ENCODE results near the gene AEBP1. TPM values are rescaled to one million over a fixed set of nuclear protein-coding genes. Genes with fewer than 3 reads are reported as not detected.

AEBP1 gene
- total and polyA plus RNA-seq, 2 experiments from 2014 or later: 94.1 to 96.0 TPM

DNA sequence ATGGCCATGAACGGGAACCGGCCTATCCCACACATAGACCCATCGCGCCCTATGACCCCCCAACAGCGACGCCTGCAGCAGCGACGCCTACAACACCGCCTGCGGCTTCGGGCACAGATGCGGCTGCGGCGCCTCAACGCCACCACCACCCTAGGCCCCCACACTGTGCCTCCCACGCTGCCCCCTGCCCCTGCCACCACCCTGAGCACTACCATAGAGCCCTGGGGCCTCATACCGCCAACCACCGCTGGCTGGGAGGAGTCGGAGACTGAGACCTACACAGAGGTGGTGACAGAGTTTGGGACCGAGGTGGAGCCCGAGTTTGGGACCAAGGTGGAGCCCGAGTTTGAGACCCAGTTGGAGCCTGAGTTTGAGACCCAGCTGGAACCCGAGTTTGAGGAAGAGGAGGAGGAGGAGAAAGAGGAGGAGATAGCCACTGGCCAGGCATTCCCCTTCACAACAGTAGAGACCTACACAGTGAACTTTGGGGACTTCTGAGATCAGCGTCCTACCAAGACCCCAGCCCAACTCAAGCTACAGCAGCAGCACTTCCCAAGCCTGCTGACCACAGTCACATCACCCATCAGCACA is 9.7 kb downstream of the AEBP1 start:
- TF ChIP-seq CTCF (IDR thresholded peaks at IDR 0.05; ENCODE audit: low read depth, low read length): no peak
- Histone ChIP-seq H3K27me3 (no peaks in the 10 kb centered on the region), H3K36me3 (peaks cover 34% of the 10 kb centered on the region), H3K27ac (no peak overlapping the region), H3K9me3 (ENCODE audit: low read depth) (no peaks in the 10 kb centered on the region), H3K4me1 (ENCODE audit: low read depth) (no peaks in the 10 kb centered on the region), H3K4me3 (no peak overlapping the region)
- DNase-seq (ENCODE audit: low read depth in 1 of 2, low spot score in 1 of 2): no peak

DNA sequence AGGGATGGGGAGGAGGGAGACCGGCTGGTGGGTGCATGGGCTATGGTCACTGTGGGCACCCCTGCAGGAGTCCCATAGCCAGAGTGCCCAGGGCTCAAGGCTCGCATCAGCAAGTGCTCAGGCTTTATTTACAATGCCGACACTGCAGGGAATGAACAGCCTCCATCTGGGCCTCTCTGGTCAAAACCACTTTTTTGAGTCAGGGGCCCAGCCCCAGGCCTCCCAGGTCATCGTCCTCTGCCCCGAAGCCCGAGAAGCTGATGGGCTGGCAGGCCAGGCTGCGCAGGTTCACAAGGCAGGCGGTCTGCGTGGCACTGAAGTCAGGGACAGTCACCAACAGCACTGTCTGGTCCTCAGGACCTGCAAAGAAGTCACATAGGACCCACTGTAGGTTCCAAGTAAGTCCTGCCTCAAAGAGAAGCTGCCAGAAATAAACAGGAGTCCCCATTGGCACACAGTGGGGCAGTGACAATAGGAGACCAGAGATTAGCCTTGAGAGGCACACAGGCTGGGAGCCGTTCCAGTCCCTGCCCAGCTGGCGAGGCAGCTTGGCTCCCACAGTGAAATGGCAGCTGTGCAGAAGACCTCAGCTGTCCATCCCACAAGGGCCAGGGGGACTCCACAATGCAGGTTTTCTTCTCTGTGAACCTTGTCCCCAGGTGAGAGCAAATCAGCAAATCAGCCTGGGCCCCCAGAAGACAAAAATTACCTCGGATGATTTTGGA is 10.6 kb downstream of the AEBP1 start:
- no peaks in the 10 kb centered on the region for H3K27me3 ChIP-seq
- peak overlapping the region; percentile 34 for H3K27ac ChIP-seq
- no peak for TF ChIP-seq CTCF (IDR thresholded peaks at IDR 0.05; ENCODE audit: low read depth, low read length)
- no peak for DNase-seq (ENCODE audit: low read depth in 1 of 2, low spot score in 1 of 2)
- H3K4me1 ChIP-seq (ENCODE audit: low read depth): no peaks in the 10 kb centered on the region
- peaks cover 32% of the 10 kb centered on the region for H3K36me3 ChIP-seq
- H3K4me3 ChIP-seq: no peak overlapping the region
- no peaks in the 10 kb centered on the region for H3K9me3 ChIP-seq (ENCODE audit: low read depth)

DNA sequence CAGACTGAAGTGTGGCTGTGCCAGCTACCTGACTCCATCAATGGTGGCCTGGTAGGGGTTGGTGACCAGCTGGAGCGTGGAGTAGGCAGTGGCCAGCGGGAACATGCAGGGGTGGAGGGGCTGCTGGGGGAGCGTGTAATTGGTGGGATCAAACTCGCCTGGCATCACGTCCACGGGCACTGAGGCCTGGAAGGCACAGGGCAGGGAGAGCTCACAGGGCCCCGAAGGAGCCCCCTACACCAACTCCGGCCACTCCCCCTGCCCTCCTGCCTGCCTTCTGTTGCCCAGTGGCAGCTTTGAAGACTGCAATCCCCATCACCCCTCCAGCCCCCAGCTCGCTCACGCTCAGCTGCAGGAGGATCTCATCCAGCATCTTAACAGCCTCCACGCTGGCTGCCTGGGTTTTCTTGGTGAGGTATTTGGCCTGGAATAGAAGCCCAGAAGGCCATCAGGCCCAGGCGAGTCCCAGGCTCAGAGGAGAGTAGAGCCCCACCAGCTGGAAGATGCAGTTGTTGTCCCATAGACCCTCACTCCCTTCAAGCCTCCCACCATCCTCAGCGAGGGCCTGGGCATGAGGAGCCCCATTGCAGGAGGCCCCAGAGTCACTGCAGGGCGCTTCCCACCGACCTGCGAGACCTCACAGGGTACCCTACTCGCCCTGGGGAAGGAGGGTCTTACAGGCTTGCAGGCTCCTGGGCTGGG is 12.1 kb downstream of the AEBP1 start:
- no peak for TF ChIP-seq CTCF (IDR thresholded peaks at IDR 0.05; ENCODE audit: low read depth, low read length)
- Histone ChIP-seq H3K4me3 (no peak overlapping the region), H3K27ac (peak overlapping the region; percentile 34), H3K9me3 (ENCODE audit: low read depth) (no peaks in the 10 kb centered on the region), H3K27me3 (no peaks in the 10 kb centered on the region), H3K4me1 (ENCODE audit: low read depth) (no peaks in the 10 kb centered on the region), H3K36me3 (peaks cover 30% of the 10 kb centered on the region)
- no peak for DNase-seq (ENCODE audit: low read depth in 1 of 2, low spot score in 1 of 2)

DNA sequence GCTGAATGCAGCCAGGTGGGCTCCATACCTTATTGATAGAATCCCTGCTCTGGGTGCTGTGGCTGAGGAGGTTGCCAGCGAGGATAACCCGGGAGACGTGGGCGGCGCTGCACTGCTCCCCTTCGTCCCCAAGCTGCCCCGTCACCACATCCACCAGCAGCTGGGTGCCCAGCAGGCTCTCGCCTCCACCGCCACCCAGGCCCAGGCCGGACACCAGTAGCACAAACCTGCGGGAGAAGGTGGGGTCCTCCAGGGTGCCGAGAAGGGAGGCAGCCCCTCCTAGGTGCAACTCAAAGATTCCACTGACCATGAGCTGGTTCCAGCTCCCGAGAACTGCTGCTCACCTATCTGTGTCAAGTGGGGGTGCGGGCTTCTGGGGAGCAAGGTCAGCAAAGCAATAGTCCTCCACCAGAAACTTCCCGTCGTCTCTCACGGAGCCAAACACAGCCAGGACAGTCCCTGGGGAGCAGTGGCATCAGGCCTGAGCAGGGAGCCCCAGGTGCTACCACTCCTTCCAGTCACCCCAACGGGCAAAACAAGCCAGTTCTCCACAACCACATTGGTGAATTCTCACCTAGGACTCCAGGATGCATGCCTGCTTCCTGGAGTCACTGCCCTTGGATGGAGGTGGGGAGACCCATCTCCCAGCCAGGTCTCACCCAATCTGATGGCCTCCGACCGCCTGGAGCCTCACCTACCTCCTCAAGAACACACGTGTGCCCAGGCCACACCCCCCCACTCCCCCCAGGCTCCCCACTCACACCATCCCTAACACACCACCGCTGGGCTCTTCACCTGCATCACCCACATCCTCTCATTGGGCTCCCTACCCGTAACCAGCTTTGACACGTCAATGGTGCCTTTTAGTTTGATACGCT is 12.9 kb downstream of the AEBP1 start:
- Histone ChIP-seq H3K4me1 (ENCODE audit: low read depth) (no peaks in the 10 kb centered on the region), H3K4me3 (no peak overlapping the region), H3K36me3 (peaks cover 31% of the 10 kb centered on the region), H3K9me3 (ENCODE audit: low read depth) (no peaks in the 10 kb centered on the region), H3K27ac (no peak overlapping the region), H3K27me3 (no peaks in the 10 kb centered on the region)
- DNase-seq (ENCODE audit: low read depth in 1 of 2, low spot score in 1 of 2): no peak
- no peak for TF ChIP-seq CTCF (IDR thresholded peaks at IDR 0.05; ENCODE audit: low read depth, low read length)

DNA sequence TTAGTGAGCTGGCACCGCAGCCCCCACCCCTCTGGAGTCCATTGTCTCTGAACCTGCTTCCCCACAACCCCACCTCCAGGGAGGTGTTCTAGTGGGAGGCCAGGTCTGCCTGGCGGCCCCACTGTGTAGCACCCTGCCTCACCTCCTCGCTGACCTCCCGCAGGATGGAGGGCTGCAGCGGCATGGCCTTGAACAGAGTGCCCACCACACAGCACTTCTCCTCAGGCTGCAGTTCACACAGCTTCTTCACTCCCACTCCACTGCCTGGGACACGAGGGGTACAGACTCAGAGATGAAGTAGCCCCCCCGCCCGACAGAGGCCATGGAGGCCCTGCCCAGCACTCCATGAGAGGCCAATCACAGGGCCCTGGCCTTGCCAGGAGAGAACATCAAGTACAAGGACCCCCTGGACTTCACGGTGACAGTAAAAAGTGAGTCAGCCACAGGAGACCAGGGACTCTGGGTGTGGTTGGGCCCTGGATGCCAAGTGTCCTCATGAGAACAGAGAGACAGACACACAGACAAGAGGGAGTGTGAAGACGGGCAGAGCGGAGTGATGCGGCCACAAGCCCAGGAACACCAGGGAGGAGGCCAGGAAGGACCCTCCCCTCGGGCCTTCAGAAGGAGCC is 13.8 kb downstream of the AEBP1 start:
- DNase-seq (ENCODE audit: low read depth in 1 of 2, low spot score in 1 of 2): no peak
- H3K4me1 ChIP-seq (ENCODE audit: low read depth): peaks cover 7% of the 10 kb centered on the region
- no peaks in the 10 kb centered on the region for H3K27me3 ChIP-seq
- H3K27ac ChIP-seq: no peak overlapping the region
- H3K4me3 ChIP-seq: no peak overlapping the region
- H3K36me3 ChIP-seq: peaks cover 27% of the 10 kb centered on the region
- H3K9me3 ChIP-seq (ENCODE audit: low read depth): no peaks in the 10 kb centered on the region
- TF ChIP-seq CTCF (IDR thresholded peaks at IDR 0.05; ENCODE audit: low read depth, low read length): no peak
